SK-N-SH treated with all-trans-retinoic acid at 6 μM for 48 hours (cell line): ENCODE measurements around the gene REC114.

Experiments used
- ARNTL ChIP-seq: fragments of 450-650 bp; formaldehyde crosslinking; IDR thresholded peaks from 2 replicates; pipeline ENCODE4 v1.5.0; 2020; ENCODE audit warnings: low read depth, mild to moderate bottlenecking, moderate library complexity, borderline replicate concordance
- CREB5 ChIP-seq: fragments of 250-450 bp; sonication (Bioruptor Pico); IDR thresholded peaks from 2 replicates; pipeline ENCODE4 v1.5.1; 2020; ENCODE audit warnings: low read depth, mild to moderate bottlenecking, moderate library complexity
- CSDC2 ChIP-seq: fragments of 250-450 bp; sonication (Bioruptor Pico); IDR thresholded peaks from 2 replicates; pipeline ENCODE4 v1.5.0; 2020; ENCODE audit warnings: mild to moderate bottlenecking, moderate library complexity
- CSRNP3 ChIP-seq: fragments of 250-450 bp; sonication (Bioruptor Pico); IDR thresholded peaks from 2 replicates; pipeline ENCODE4 v1.5.1; 2021; ENCODE audit warnings: mild to moderate bottlenecking, moderate library complexity
- GLIS3 ChIP-seq: fragments of 250-450 bp; sonication (Bioruptor Pico); IDR thresholded peaks from 2 replicates; pipeline ENCODE4 v1.5.0; 2020; ENCODE audit warnings: mild to moderate bottlenecking, moderate library complexity
- PATZ1 ChIP-seq: fragments of 250-450 bp; sonication (Bioruptor Pico); IDR thresholded peaks from 2 replicates; pipeline ENCODE4 v1.8.0; 2020; ENCODE audit warnings: mild to moderate bottlenecking, moderate library complexity, borderline replicate concordance
- RARB ChIP-seq: fragments of 250-450 bp; sonication (Bioruptor Pico); IDR thresholded peaks from 2 replicates; pipeline ENCODE4 v1.8.0; 2021; ENCODE audit warnings: mild to moderate bottlenecking, moderate library complexity
- TCF4 ChIP-seq: fragments of 250-450 bp; sonication (Bioruptor Pico); IDR thresholded peaks from 2 replicates; pipeline ENCODE4 v1.8.0; 2021; ENCODE audit warnings: mild to moderate bottlenecking, moderate library complexity, borderline replicate concordance
- TOX ChIP-seq: fragments of 250-450 bp; sonication (Bioruptor Pico); IDR thresholded peaks from 2 replicates; pipeline ENCODE4 v1.8.0; 2021; ENCODE audit warnings: mild to moderate bottlenecking, moderate library complexity, borderline replicate concordance
- TSHZ2 ChIP-seq: fragments of 250-450 bp; sonication (Bioruptor Pico); IDR thresholded peaks from 2 replicates; pipeline ENCODE4 v1.5.0; 2020; ENCODE audit warnings: mild to moderate bottlenecking, moderate library complexity
- ZNF70 ChIP-seq: fragments of 450-650 bp; formaldehyde crosslinking; IDR thresholded peaks from 2 replicates; pipeline ENCODE4 v1.5.0; 2020; ENCODE audit warnings: mild to moderate bottlenecking, moderate library complexity
- ZNF8 ChIP-seq: fragments of 450-650 bp; formaldehyde crosslinking; IDR thresholded peaks from 2 replicates; pipeline ENCODE4 v1.5.0; 2020; ENCODE audit warnings: mild to moderate bottlenecking, moderate library complexity

GRCh38 chr15:73582851-73583379, 140.0 kb downstream of the REC114 start:
- TF ChIP-seq ZNF70 (CRISPR knock-in tag) (no peak), TOX (CRISPR knock-in tag) (no peak), TCF4 (CRISPR knock-in tag) (no peak), TSHZ2 (CRISPR knock-in tag) (no peak), RARB (no peak), ZNF8 (CRISPR knock-in tag) (no peak), GLIS3 (CRISPR knock-in tag) (no peak), PATZ1 (CRISPR knock-in tag) (no peak), CREB5 (no peak), ARNTL (no peak), CSDC2 (no peak), CSRNP3 (CRISPR knock-in tag) (no peak)
